NT2/D1 (cell line): ENCODE data around the gene FRYL.
"Not testable (repeated sequence)": the region's sequence is repeated elsewhere in the genome, so short reads cannot be mapped to it uniquely, and the experiment has no call there.

Experiments
- DNase-seq: peaks from one replicate; pipeline ENCODE4 v3.0.0-alpha.2; 2011; ENCODE audit warnings: low read depth, low spot score
- H3K27me3 ChIP-seq: 2 replicates; pipeline ENCODE4 v1.6.0; 2011; ENCODE audit warnings: mild to moderate bottlenecking; ENCODE audit not compliant: insufficient read length, insufficient read depth
- H3K36me3 ChIP-seq: 2 replicates; pipeline ENCODE4 v1.6.1; 2011; ENCODE audit warnings: mild to moderate bottlenecking, low read length, mixed read lengths; ENCODE audit not compliant: insufficient read depth, insufficient read length
- H3K4me1 ChIP-seq: 2 replicates; pipeline ENCODE4 v1.5.1; 2011; ENCODE audit not compliant: insufficient read depth, insufficient read length
- H3K4me3 ChIP-seq: 2 replicates; pipeline ENCODE4 v1.5.1; 2011; ENCODE audit warnings: low read depth; ENCODE audit not compliant: insufficient read length
- H3K9ac ChIP-seq: 2 replicates; pipeline ENCODE4 v1.6.0; 2011; ENCODE audit warnings: low read depth; ENCODE audit not compliant: insufficient read length
- H3K9me3 ChIP-seq: 2 replicates; pipeline ENCODE4 v1.5.1; 2011; ENCODE audit warnings: mild to moderate bottlenecking, low read length; ENCODE audit not compliant: insufficient read depth
- SUZ12 ChIP-seq: IDR thresholded peaks from 2 replicates; pipeline ENCODE4 v1.6.1; 2011; ENCODE audit not compliant: insufficient read length, insufficient read depth; ENCODE audit errors: extremely low read depth
- YY1 ChIP-seq: IDR thresholded peaks from 2 replicates; pipeline ENCODE4 v1.6.1; 2011; ENCODE audit not compliant: insufficient read length, insufficient read depth
- ZNF274 ChIP-seq: IDR thresholded peaks from 2 replicates; pipeline ENCODE4 v1.6.1; 2011; ENCODE audit warnings: mild to moderate bottlenecking, low read depth, low read length

FRYL gene

GRCh38 chr4:48804584-48805301 lies 24.7 kb upstream of the FRYL start:
- TF ChIP-seq YY1 = no peak
- no peak for TF ChIP-seq ZNF274
- no peak for TF ChIP-seq SUZ12
- Histone ChIP-seq H3K4me1 (no peaks in the 10 kb centered on the region), H3K4me3 (no peak overlapping the region), H3K36me3 (no peaks in the 10 kb centered on the region), H3K27me3 (no peaks in the 10 kb centered on the region), H3K9ac (no peak overlapping the region), H3K9me3 (no peaks in the 10 kb centered on the region)
- DNase-seq = no peak

GRCh38 chr4:48801016-48801715 lies 21.1 kb upstream of the FRYL start:
- Histone ChIP-seq H3K36me3 (no peaks in the 10 kb centered on the region), H3K27me3 (no peaks in the 10 kb centered on the region), H3K9ac (no peak overlapping the region), H3K4me1 (no peaks in the 10 kb centered on the region), H3K4me3 (no peak overlapping the region), H3K9me3 (no peaks in the 10 kb centered on the region)
- DNase-seq = no peak
- TF ChIP-seq SUZ12 (no peak), ZNF274 (no peak), YY1 (no peak)

- DNase-seq, H3K36me3 ChIP-seq, H3K27me3 ChIP-seq, H3K9me3 ChIP-seq, H3K4me1 ChIP-seq, H3K9ac ChIP-seq, H3K4me3 ChIP-seq: not testable (repeated sequence)
Observed at GRCh38 chr4:48800155-48800554, 20.1 kb upstream of the FRYL start.

GRCh38 chr4:48799157-48799556 lies 19.1 kb upstream of the FRYL start:
- DNase-seq = peak; percentile 30
- no peak overlapping the region for H3K4me3 ChIP-seq
- TF ChIP-seq SUZ12 (no peak), ZNF274 (no peak), YY1 (no peak)

GRCh38 chr4:48798117-48798516 lies 18.0 kb upstream of the FRYL start:
- DNase-seq = no peak
- Histone ChIP-seq H3K9me3 (no peaks in the 10 kb centered on the region), H3K4me3 (no peak overlapping the region), H3K36me3 (no peaks in the 10 kb centered on the region), H3K4me1 (no peaks in the 10 kb centered on the region), H3K9ac (no peak overlapping the region), H3K27me3 (no peaks in the 10 kb centered on the region)
- TF ChIP-seq YY1 (no peak), SUZ12 (no peak), ZNF274 (no peak)

More at GRCh38 chr4:48799157-48799556, 19.1 kb upstream of the FRYL start:
- Histone ChIP-seq H3K27me3 (no peaks in the 10 kb centered on the region), H3K9me3 (no peaks in the 10 kb centered on the region), H3K4me1 (no peaks in the 10 kb centered on the region), H3K36me3 (no peaks in the 10 kb centered on the region), H3K9ac (no peak overlapping the region)

GRCh38 chr4:48796927-48797679 lies 17.0 kb upstream of the FRYL start:
- TF ChIP-seq SUZ12 (no peak), ZNF274 (no peak), YY1 (no peak)
- Histone ChIP-seq H3K27me3 (no peaks in the 10 kb centered on the region), H3K4me3 (no peak overlapping the region), H3K9ac (no peak overlapping the region), H3K9me3 (no peaks in the 10 kb centered on the region), H3K36me3 (no peaks in the 10 kb centered on the region), H3K4me1 (no peaks in the 10 kb centered on the region)
- DNase-seq = no peak

GRCh38 chr4:48796191-48796926 lies 16.3 kb upstream of the FRYL start:
- no peak for TF ChIP-seq SUZ12
- no peak for TF ChIP-seq YY1
- no peak for TF ChIP-seq ZNF274
- no peak for DNase-seq

More at GRCh38 chr4:48796191-48796926, 16.3 kb upstream of the FRYL start:
- H3K9ac ChIP-seq = no peak overlapping the region
- no peaks in the 10 kb centered on the region for H3K4me1 ChIP-seq
- no peaks in the 10 kb centered on the region for H3K36me3 ChIP-seq
- H3K27me3 ChIP-seq = no peaks in the 10 kb centered on the region
- H3K4me3 ChIP-seq = no peak overlapping the region
- no peaks in the 10 kb centered on the region for H3K9me3 ChIP-seq
